ENCODE measurements around the gene ULK2. TPM values are rescaled to one million over a fixed set of nuclear protein-coding genes. Genes with fewer than 3 reads are reported as not detected.

The ULK2 gene
- total RNA-seq, 2 donors from 2014 or later: 19.5 to 33.7 TPM

DNA sequence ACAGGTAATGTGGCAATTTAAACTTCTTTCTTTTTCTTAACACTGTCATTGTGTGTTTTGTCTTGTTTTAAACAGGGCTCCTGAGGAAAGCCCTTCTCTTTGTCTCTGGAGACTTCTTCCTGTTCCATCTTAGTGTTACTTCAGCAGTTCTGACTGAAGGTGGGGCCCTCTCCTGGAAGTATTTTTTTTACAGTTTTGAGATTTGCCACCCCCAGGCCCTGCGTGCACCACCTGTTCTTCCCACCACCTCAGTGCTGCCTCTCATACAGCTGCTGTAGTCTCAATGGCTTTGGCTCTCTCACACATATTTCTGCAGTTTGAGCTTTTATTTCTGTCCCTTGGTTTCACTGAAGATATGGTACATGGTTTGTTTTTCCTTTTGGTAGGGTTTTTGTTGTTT lies 67.2 kb downstream of the ULK2 start:
- peak overlapping the region; percentile 25 for H3K4me3 ChIP-seq (ENCODE audit: low read length)
- no peaks in the 10 kb centered on the region for H3K4me1 ChIP-seq (ENCODE audit: control insufficient read depth, insufficient read depth, low read length)
- no peaks in the 10 kb centered on the region for H3K27me3 ChIP-seq (ENCODE audit: control insufficient read depth, insufficient read depth, low read length, poor library complexity, severe bottlenecking)
- Mint-ChIP-seq H3K4me3 (no peak overlapping the region), H3K27ac (no peak overlapping the region), H3K9me3 (peaks cover 45% of the 10 kb centered on the region), H3K4me1 (peaks cover under 1% of the 10 kb centered on the region), H3K27me3 (ENCODE audit: insufficient read depth) (no peaks in the 10 kb centered on the region), H3K36me3 (ENCODE audit: low read depth) (peaks cover 74% of the 10 kb centered on the region)
- no peak overlapping the region for H3K27ac ChIP-seq (ENCODE audit: low read depth, low read length)
- peaks cover 76% of the 10 kb centered on the region for H3K36me3 ChIP-seq (ENCODE audit: control insufficient read depth, insufficient read depth, low read length)
- peaks cover 69% of the 10 kb centered on the region for H3K9me3 ChIP-seq (ENCODE audit: control insufficient read depth, low read length)
- 85% methylated on average over 1 of the region's 1 CpG; no CpG with 5 or more reads in 1 of the 2 experiments for WGBS, 2 experiments (ENCODE audit: insufficient coverage in 1 of 2, insufficient read length in 1 of 2)
- DNase-seq: no peak
- H3K9ac ChIP-seq (ENCODE audit: extremely low read depth, low read length, poor library complexity, severe bottlenecking): no peak overlapping the region
- TF ChIP-seq, protein P1, sequence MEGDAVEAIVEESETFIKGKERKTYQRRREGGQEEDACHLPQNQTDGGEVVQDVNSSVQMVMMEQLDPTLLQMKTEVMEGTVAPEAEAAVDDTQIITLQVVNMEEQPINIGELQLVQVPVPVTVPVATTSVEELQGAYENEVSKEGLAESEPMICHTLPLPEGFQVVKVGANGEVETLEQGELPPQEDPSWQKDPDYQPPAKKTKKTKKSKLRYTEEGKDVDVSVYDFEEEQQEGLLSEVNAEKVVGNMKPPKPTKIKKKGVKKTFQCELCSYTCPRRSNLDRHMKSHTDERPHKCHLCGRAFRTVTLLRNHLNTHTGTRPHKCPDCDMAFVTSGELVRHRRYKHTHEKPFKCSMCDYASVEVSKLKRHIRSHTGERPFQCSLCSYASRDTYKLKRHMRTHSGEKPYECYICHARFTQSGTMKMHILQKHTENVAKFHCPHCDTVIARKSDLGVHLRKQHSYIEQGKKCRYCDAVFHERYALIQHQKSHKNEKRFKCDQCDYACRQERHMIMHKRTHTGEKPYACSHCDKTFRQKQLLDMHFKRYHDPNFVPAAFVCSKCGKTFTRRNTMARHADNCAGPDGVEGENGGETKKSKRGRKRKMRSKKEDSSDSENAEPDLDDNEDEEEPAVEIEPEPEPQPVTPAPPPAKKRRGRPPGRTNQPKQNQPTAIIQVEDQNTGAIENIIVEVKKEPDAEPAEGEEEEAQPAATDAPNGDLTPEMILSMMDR (conservative IDR thresholded peaks at IDR 0.05): no peak

DNA sequence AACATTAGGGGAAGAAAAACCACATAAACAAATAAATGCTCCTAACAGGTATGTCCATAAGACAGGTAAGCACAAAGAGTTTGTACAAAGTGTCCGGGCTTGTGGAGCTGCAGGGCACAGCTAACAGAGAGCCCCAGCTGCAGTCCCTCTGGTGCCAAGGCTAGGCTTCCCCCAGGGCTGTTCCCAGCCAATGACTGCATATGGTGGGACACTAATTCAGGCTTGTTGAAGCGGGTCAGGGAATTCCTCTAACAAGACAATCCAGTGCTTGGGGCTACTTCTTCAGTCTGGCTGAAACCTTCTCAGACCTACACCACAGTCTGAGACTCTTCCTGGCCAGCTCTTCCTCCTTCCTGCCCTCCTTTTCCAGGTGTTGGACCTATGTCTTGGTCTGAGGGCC lies 67.9 kb downstream of the ULK2 start:
- Histone ChIP-seq H3K36me3 (ENCODE audit: control insufficient read depth, insufficient read depth, low read length) (peaks cover 84% of the 10 kb centered on the region), H3K27ac (ENCODE audit: low read depth, low read length) (no peak overlapping the region), H3K4me1 (ENCODE audit: control insufficient read depth, insufficient read depth, low read length) (no peaks in the 10 kb centered on the region), H3K9ac (ENCODE audit: extremely low read depth, low read length, poor library complexity, severe bottlenecking) (no peak overlapping the region), H3K9me3 (ENCODE audit: control insufficient read depth, low read length) (peaks cover 77% of the 10 kb centered on the region), H3K4me3 (ENCODE audit: low read length) (no peak overlapping the region), H3K27me3 (ENCODE audit: control insufficient read depth, insufficient read depth, low read length, poor library complexity, severe bottlenecking) (no peaks in the 10 kb centered on the region)
- 94% methylated on average over 2 of the region's 2 CpGs for WGBS, 2 experiments (ENCODE audit: insufficient coverage in 1 of 2, insufficient read length in 1 of 2)
- Mint-ChIP-seq H3K27ac (no peak overlapping the region), H3K9me3 (peaks cover 51% of the 10 kb centered on the region), H3K36me3 (ENCODE audit: low read depth) (peaks cover 79% of the 10 kb centered on the region), H3K4me3 (no peak overlapping the region), H3K27me3 (ENCODE audit: insufficient read depth) (no peaks in the 10 kb centered on the region), H3K4me1 (no peaks in the 10 kb centered on the region)
- DNase-seq: no peak
- TF ChIP-seq, protein P1 (conservative IDR thresholded peaks at IDR 0.05): no peak

DNA sequence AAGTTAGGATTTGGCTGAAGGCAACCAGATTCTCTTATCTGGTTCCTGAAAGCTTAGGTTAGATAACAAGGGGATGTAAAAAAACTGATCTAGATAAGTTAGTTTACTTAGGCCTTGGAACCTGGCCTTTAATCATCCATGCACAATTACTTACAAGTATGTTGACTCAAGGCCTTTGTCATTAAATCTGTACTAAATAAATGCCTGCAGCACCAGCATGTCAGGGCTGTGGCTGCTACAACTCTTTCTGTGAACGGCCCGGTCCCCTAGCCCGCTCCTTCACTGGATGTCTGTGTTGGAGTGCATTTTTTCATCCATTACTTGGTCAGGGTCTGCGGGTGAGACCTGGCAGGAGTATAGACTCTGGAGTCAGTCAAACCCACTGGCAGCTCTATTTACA lies 71.3 kb downstream of the ULK2 start:
- Histone ChIP-seq H3K36me3 (ENCODE audit: control insufficient read depth, insufficient read depth, low read length) (peaks cover 92% of the 10 kb centered on the region), H3K9ac (ENCODE audit: extremely low read depth, low read length, poor library complexity, severe bottlenecking) (no peak overlapping the region), H3K27ac (ENCODE audit: low read depth, low read length) (no peak overlapping the region), H3K27me3 (ENCODE audit: control insufficient read depth, insufficient read depth, low read length, poor library complexity, severe bottlenecking) (no peaks in the 10 kb centered on the region), H3K4me3 (ENCODE audit: low read length) (peak overlapping the region; percentile 75), H3K4me1 (ENCODE audit: control insufficient read depth, insufficient read depth, low read length) (no peaks in the 10 kb centered on the region), H3K9me3 (ENCODE audit: control insufficient read depth, low read length) (peaks cover 81% of the 10 kb centered on the region)
- Mint-ChIP-seq H3K9me3 (peaks cover 66% of the 10 kb centered on the region), H3K27me3 (ENCODE audit: insufficient read depth) (no peaks in the 10 kb centered on the region), H3K4me3 (no peak overlapping the region), H3K36me3 (ENCODE audit: low read depth) (peaks cover 87% of the 10 kb centered on the region), H3K27ac (no peak overlapping the region), H3K4me1 (no peaks in the 10 kb centered on the region)
- TF ChIP-seq, protein P1 (conservative IDR thresholded peaks at IDR 0.05): no peak
- WGBS, 2 experiments (ENCODE audit: insufficient coverage in 1 of 2, insufficient read length in 1 of 2): 97 to 98% methylated on average over 4 of the region's 4 CpGs
- DNase-seq: no peak

Data from endodermal cell (in vitro differentiated cells).